Brain microvascular endothelial cell (primary cell): ENCODE results near the gene FAM20C.

Experiments used
- DNase-seq: peaks from one replicate; pipeline ENCODE4 v3.0.0-alpha.2; 2020
- H3K27ac ChIP-seq: fragments of 250-450 bp; sonication (Bioruptor Pico); 2 replicates; pipeline ENCODE4 v1.5.1; 2020; ENCODE audit warnings: mild to moderate bottlenecking, moderate library complexity
- H3K27me3 ChIP-seq: fragments of 250-450 bp; sonication (Bioruptor Pico); replicated peaks from 2 replicates; pipeline ENCODE4 v1.5.1; 2020; ENCODE audit warnings: mild to moderate bottlenecking
- H3K36me3 ChIP-seq: fragments of 250-450 bp; sonication (Bioruptor Pico); replicated peaks from 2 replicates; pipeline ENCODE4 v1.5.1; 2020; ENCODE audit warnings: mild to moderate bottlenecking
- H3K4me3 ChIP-seq: 2 replicates; pipeline ENCODE4 v1.5.1; 2011; ENCODE audit warnings: low read depth, mild to moderate bottlenecking, control low read depth, low read length, moderate library complexity
- in situ Hi-C: cut with HindIII; loops from 2 replicates; pipeline ENCODE4 v1.10.0; 2017; ENCODE audit warnings: low sequenced_read_pairs, low pct_ligation_motif_present
- TF ChIP-seq, protein P1 (sequence below): IDR thresholded peaks from 2 replicates; pipeline ENCODE4 v1.5.1; 2011; ENCODE audit warnings: low read depth, mild to moderate bottlenecking, moderate library complexity, low read length, control low read depth, inconsistent platforms; ENCODE audit errors: missing control alignments

FAM20C gene

GRCh38 chr7:191105-191980, 1.0 kb upstream of the FAM20C start:
- DNase-seq, result peak; percentile 85
- peak overlapping the region; percentile 91 for H3K4me3 ChIP-seq

GRCh38 chr7:192701-193480, 520 bp downstream of the FAM20C start:
- TF ChIP-seq, protein P1, sequence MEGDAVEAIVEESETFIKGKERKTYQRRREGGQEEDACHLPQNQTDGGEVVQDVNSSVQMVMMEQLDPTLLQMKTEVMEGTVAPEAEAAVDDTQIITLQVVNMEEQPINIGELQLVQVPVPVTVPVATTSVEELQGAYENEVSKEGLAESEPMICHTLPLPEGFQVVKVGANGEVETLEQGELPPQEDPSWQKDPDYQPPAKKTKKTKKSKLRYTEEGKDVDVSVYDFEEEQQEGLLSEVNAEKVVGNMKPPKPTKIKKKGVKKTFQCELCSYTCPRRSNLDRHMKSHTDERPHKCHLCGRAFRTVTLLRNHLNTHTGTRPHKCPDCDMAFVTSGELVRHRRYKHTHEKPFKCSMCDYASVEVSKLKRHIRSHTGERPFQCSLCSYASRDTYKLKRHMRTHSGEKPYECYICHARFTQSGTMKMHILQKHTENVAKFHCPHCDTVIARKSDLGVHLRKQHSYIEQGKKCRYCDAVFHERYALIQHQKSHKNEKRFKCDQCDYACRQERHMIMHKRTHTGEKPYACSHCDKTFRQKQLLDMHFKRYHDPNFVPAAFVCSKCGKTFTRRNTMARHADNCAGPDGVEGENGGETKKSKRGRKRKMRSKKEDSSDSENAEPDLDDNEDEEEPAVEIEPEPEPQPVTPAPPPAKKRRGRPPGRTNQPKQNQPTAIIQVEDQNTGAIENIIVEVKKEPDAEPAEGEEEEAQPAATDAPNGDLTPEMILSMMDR, result no peak
- DNase-seq, result no peak
- H3K27me3 ChIP-seq, result no peaks in the 10 kb centered on the region

More at GRCh38 chr7:191105-191980, 1.0 kb upstream of the FAM20C start:
- in situ Hi-C loops, result no loop called here
- Histone ChIP-seq H3K36me3 (peaks cover 17% of the 10 kb centered on the region), H3K27ac (peak overlapping the region; percentile 21), H3K27me3 (no peaks in the 10 kb centered on the region)
- TF ChIP-seq, protein P1, result peak; percentile 23

DNA sequence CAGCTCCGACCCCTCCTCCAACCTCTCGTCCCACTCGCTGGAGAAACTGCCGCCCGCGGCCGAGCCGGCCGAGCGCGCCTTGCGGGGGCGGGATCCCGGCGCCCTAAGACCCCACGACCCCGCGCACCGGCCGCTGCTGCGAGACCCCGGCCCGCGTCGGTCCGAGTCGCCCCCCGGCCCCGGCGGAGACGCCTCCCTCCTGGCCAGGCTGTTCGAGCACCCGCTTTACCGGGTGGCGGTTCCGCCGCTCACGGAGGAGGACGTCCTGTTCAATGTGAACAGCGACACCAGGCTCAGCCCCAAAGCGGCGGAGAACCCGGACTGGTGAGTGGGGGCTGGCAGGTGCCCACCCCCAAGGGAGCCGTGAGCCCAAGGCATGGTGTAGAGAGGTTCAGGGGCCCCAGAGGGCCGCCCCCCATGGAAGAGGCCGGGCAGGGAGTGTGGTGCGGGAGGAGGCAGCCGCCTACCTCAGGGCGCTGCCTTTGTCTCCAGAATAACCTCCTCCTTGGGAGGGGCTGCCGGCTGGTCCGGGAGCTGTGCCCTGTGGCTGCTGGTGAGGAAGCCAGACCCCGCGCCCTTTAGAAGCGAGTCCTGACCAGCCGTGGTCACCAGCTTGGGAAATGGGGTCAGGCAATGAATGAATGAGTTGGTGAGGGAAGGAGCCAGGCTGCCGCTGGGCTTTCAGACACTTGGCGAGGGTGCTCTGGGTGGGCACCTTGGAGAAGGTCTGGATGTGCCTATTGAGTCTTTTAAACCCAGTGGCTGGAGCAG, 1.3 kb downstream of the FAM20C start:
- H3K27ac ChIP-seq, result peak overlapping the region; percentile 4
- peak overlapping the region; percentile 91 for H3K4me3 ChIP-seq
- no peak for DNase-seq
- peaks cover 40% of the 10 kb centered on the region for H3K36me3 ChIP-seq
- no peaks in the 10 kb centered on the region for H3K27me3 ChIP-seq
- TF ChIP-seq, protein P1, result no peak
- in situ Hi-C loops, result no loop called here

More at GRCh38 chr7:192701-193480, 520 bp downstream of the FAM20C start:
- in situ Hi-C loops, result no loop called here
- peaks cover 32% of the 10 kb centered on the region for H3K36me3 ChIP-seq
- no peak overlapping the region for H3K27ac ChIP-seq
- H3K4me3 ChIP-seq, result peak overlapping the region; percentile 91

DNA sequence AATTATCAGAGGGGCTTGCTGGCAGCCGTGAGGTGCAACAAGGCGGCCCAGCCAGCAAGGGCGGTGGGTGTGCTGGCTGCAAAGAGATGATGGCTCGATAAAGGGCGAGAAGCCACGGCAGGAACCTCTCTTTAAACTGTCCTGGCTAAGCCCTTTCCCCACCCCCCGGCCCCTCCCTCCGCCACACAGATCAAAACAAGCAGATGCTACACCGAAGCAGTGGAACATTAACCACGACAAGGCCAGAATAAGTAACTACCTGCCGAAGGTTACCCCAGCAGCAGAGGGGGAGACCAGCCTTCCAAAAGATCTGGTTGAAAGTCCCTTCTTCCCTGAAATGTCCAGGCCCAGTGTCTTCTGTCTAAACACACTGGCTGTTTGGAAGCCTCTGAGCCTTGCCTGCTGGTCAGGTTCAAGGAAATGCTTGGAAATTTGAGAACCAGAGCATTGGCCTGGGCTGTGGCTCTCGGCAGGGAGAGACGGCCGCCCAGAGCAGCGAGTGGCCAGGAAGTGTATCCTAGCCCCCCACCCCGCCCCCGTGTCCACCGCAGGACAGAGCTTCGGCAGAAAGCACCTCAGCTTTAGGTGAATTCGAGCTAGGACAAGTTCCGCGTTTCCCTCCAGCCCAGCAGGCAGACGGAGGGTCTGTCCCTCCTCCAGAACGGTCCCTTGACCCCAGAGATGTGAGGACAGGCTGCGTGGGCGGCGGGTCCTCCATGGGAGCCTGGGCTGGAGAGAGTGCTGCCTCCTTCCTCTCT, 2.1 kb downstream of the FAM20C start:
- in situ Hi-C loops, result no loop called here
- peak overlapping the region; percentile 25 for H3K27ac ChIP-seq
- TF ChIP-seq, protein P1, result no peak
- H3K27me3 ChIP-seq, result no peaks in the 10 kb centered on the region
- H3K36me3 ChIP-seq, result peaks cover 45% of the 10 kb centered on the region
- peak; percentile 55 for DNase-seq
- peak overlapping the region; percentile 91 for H3K4me3 ChIP-seq
